CD4-positive, alpha-beta memory T cell (primary cell): ENCODE results near the gene MTHFSD. TPM values are rescaled to one million over a fixed set of nuclear protein-coding genes. Genes with fewer than 3 reads are reported as not detected.

ENCODE experiments used
- CTCF ChIA-PET: fragments of 350-600 bp; sonication (Branson Sonifier 250); formaldehyde crosslinking; loops from one replicate; lab custom pipeline; 2021; ENCODE audit warnings: inconsistent platforms; ENCODE audit not compliant: partially characterized antibody; lab: Charles Lee
- POLR2A ChIA-PET: fragments of 350-600 bp; sonication (Branson Sonifier 250); formaldehyde crosslinking; loops from one replicate; lab custom pipeline; 2021; ENCODE audit not compliant: partially characterized antibody; lab: Charles Lee
- DNase-seq, 5 donors: peaks; one replicate each; pipeline versions ENCODE4 v3.0.0 to v3.0.0-alpha.2; 2020 to 2022; ENCODE audit warnings: mixed read lengths in 1 of 5
- H3K27ac ChIP-seq: one replicate; pipeline ENCODE4 v1.7.0; 2013; ENCODE audit warnings: low read depth, low read length
- H3K27me3 ChIP-seq: 2 replicates; pipeline ENCODE4 v1.7.0; 2013; ENCODE audit warnings: mild to moderate bottlenecking, low read length, moderate library complexity; ENCODE audit not compliant: insufficient read depth
- H3K36me3 ChIP-seq: 2 replicates; pipeline ENCODE4 v1.7.0; 2013; ENCODE audit warnings: mild to moderate bottlenecking, low read length, moderate library complexity; ENCODE audit not compliant: insufficient read depth
- H3K4me1 ChIP-seq: 2 replicates; pipeline ENCODE4 v1.7.0; 2013; ENCODE audit warnings: mild to moderate bottlenecking, low read length, moderate library complexity; ENCODE audit not compliant: insufficient read depth
- H3K4me3 ChIP-seq, 2 donors: one replicate each; pipeline ENCODE4 v1.7.0; 2013; ENCODE audit warnings: low read length in 2 of 2, mild to moderate bottlenecking in 1 of 2
- H3K9me3 ChIP-seq, 2 donors: one replicate each; pipeline ENCODE4 v1.7.0; 2013; ENCODE audit warnings: low read length in 2 of 2, control low read depth in 1 of 2; ENCODE audit not compliant: control insufficient read depth in 1 of 2
- H3K27ac Mint-ChIP-seq, 7 donors: one replicate each; pipeline ENCODE4 v1.8.0; 2020 to 2021; ENCODE audit warnings: mixed read lengths in 7 of 7, mild to moderate bottlenecking in 6 of 7, inconsistent platforms in 3 of 7, moderate library complexity in 3 of 7
- H3K27me3 Mint-ChIP-seq, 2 donors: one replicate each; pipeline ENCODE4 v1.8.0; 2020 to 2021; ENCODE audit warnings: mixed read lengths in 2 of 2
- H3K36me3 Mint-ChIP-seq, 2 donors: one replicate each; pipeline ENCODE4 v1.8.0; 2020 to 2021; ENCODE audit warnings: mixed read lengths in 2 of 2, inconsistent platforms in 1 of 2, mild to moderate bottlenecking in 1 of 2
- H3K4me1 Mint-ChIP-seq, 4 donors: one replicate each; pipeline ENCODE4 v1.8.0; 2020 to 2021; ENCODE audit warnings: mixed read lengths in 4 of 4, mild to moderate bottlenecking in 1 of 4
- H3K4me3 Mint-ChIP-seq, 8 donors: one replicate each; pipeline ENCODE4 v1.8.0; 2020 to 2021; ENCODE audit warnings: mixed read lengths in 8 of 8, mild to moderate bottlenecking in 7 of 8, moderate library complexity in 6 of 8, inconsistent platforms in 3 of 8
- H3K9me3 Mint-ChIP-seq, 8 donors: one replicate each; pipeline ENCODE4 v1.8.0; 2020 to 2021; ENCODE audit warnings: mixed read lengths in 8 of 8, mild to moderate bottlenecking in 5 of 8, inconsistent platforms in 3 of 8, moderate library complexity in 1 of 8
- intact Hi-C: fragments of 100-400 bp; cut with micrococcal nuclease; formaldehyde crosslinking; loops from one replicate; pipeline ENCODE4 v1.15.1; 2023
- polyA plus RNA-seq, 2 donors: library from polyadenylated mRNA; unstranded; fragments of 300-500 nt; fragmentation: Illumina TruSeq; gene quantifications; one replicate each; pipeline ENCODE4 v1.2.3, GENCODE V29; 2021
- total RNA-seq, 2 experiments: library from RNA; stranded (reverse); gene quantifications; one replicate each; pipeline ENCODE4 v1.2.3, GENCODE V29; 2021

Gene MTHFSD
- total and polyA plus RNA-seq, 4 experiments from 2014 or later, result 12.5 to 41.6 (median 29.9) TPM

GRCh38 chr16:86498671-86499439, 56.2 kb downstream of the MTHFSD start:
- H3K27ac Mint-ChIP-seq, result no peak overlapping the region
- ChIA-PET CTCF (no interaction called here), POLR2A (no interaction called here)
- Histone ChIP-seq H3K4me1 (no peaks in the 10 kb centered on the region), H3K9me3 (no peaks in the 10 kb centered on the region), H3K4me3 (no peak overlapping the region), H3K36me3 (no peaks in the 10 kb centered on the region), H3K27me3 (peaks cover 34% of the 10 kb centered on the region), H3K27ac (no peak overlapping the region)
- intact Hi-C loops, result no loop called here
- H3K27me3 Mint-ChIP-seq, result peaks cover 55 to 64% of the 10 kb centered on the region in 2 donors
- H3K36me3 Mint-ChIP-seq, result no peaks in the 10 kb centered on the region
- H3K9me3 Mint-ChIP-seq, result peaks cover 0 to 2% (median 0%) of the 10 kb centered on the region in 8 donors
- peaks cover 0 to 2% (median 1%) of the 10 kb centered on the region in 4 donors for H3K4me1 Mint-ChIP-seq
- H3K4me3 Mint-ChIP-seq, result no peak overlapping the region
- peak in 1 of 5 donors; percentile 2 for DNase-seq

GRCh38 chr16:86498155-86498670, 56.8 kb downstream of the MTHFSD start:
- no peak overlapping the region for H3K4me3 Mint-ChIP-seq
- POLR2A ChIA-PET, result no interaction called here

DNA sequence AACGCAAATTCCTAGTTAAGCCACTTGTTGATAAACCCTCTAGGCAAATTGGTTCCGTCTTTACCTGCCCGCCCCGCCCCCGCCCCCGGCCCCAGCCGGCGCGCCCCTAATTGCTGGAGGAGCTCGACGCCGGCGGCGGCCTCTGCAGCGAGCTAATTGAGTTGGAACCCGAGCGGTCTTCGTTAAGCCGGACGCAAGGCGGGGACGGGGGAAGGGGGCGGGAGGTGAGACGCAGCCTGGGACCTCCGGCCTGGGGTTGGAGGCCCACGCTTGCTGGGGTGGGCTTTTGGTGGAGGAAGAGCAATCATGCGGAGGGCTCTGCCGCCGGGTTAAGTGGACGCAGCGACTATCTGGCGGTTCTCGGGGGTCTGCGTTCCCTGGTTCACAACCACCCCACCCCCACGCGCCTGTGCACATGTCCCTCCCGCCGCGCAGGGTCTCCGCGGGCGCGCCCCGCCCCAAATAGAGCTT, 57.4 kb downstream of the MTHFSD start:
- Mint-ChIP-seq H3K4me1 (peaks cover 0 to 5% (median 2%) of the 10 kb centered on the region in 4 donors), H3K4me3 (no peak overlapping the region), H3K9me3 (peaks cover 0 to 2% (median 0%) of the 10 kb centered on the region in 8 donors), H3K27ac (no peak overlapping the region), H3K27me3 (peaks cover 51 to 61% of the 10 kb centered on the region in 2 donors), H3K36me3 (no peaks in the 10 kb centered on the region)
- Histone ChIP-seq H3K27me3 (peaks cover 41% of the 10 kb centered on the region), H3K36me3 (no peaks in the 10 kb centered on the region), H3K9me3 (no peaks in the 10 kb centered on the region), H3K4me3 (no peak overlapping the region), H3K4me1 (no peaks in the 10 kb centered on the region), H3K27ac (no peak overlapping the region)
- CTCF ChIA-PET, result no interaction called here
- DNase-seq, result no peak
- intact Hi-C loops, result no loop called here
- POLR2A ChIA-PET, result no interaction called here

More at GRCh38 chr16:86498155-86498670, 56.8 kb downstream of the MTHFSD start:
- H3K27ac ChIP-seq, result no peak overlapping the region
- Mint-ChIP-seq H3K4me1 (peaks cover 0 to 5% (median 2%) of the 10 kb centered on the region in 4 donors), H3K36me3 (no peaks in the 10 kb centered on the region), H3K27ac (no peak overlapping the region), H3K9me3 (peaks cover 0 to 2% (median 0%) of the 10 kb centered on the region in 8 donors), H3K27me3 (peaks cover 55 to 65% of the 10 kb centered on the region in 2 donors)
- CTCF ChIA-PET, result no interaction called here
- H3K27me3 ChIP-seq, result peaks cover 39% of the 10 kb centered on the region
- H3K36me3 ChIP-seq, result no peaks in the 10 kb centered on the region
- H3K4me1 ChIP-seq, result no peaks in the 10 kb centered on the region
- intact Hi-C loops, result no loop called here
- peak in 1 of 5 donors; percentile 1 for DNase-seq
- H3K9me3 ChIP-seq, result no peaks in the 10 kb centered on the region
- no peak overlapping the region for H3K4me3 ChIP-seq

DNA sequence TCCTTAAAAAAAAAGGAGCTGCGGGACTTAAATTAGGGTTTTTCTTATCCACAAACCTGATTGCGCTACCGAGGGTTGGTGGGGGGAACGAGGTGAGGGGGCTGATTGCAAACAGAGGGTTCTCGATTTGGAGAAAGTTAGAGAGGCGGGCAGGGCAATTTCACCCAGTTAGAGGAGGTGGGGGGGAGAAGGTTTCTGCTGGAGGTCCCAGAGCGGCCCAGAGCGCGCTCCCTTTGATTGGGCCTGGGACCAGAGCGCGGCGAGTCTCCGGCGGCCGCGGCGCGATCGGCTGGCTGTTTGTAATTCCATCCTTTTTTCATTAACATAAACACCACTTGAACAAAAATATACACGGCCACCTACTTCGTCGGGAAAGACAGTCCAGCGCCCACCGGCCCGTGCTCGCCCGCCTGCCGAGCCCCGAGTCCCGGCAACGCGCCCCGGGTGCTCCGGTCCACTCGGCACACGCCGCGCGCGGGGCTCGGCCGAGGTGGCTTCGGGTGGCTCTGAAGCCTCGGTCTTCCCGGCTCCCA, 58.0 kb downstream of the MTHFSD start:
- no peak overlapping the region for H3K4me3 Mint-ChIP-seq
- peaks cover 37% of the 10 kb centered on the region for H3K27me3 ChIP-seq
- no peak overlapping the region for H3K27ac Mint-ChIP-seq

GRCh38 chr16:86496262-86496928, 58.6 kb downstream of the MTHFSD start:
- peaks cover 0 to 5% (median 0%) of the 10 kb centered on the region in 8 donors for H3K9me3 Mint-ChIP-seq
- POLR2A ChIA-PET, result no interaction called here
- Histone ChIP-seq H3K27ac (no peak overlapping the region), H3K4me3 (no peak overlapping the region), H3K27me3 (peaks cover 31% of the 10 kb centered on the region), H3K9me3 (no peaks in the 10 kb centered on the region), H3K4me1 (no peaks in the 10 kb centered on the region), H3K36me3 (no peaks in the 10 kb centered on the region)
- H3K27ac Mint-ChIP-seq, result no peak overlapping the region
- H3K27me3 Mint-ChIP-seq, result peaks cover 54 to 61% of the 10 kb centered on the region in 2 donors
- CTCF ChIA-PET, result no interaction called here
- H3K4me1 Mint-ChIP-seq, result peaks cover 0 to 5% (median 2%) of the 10 kb centered on the region in 4 donors
- no peak overlapping the region for H3K4me3 Mint-ChIP-seq
- no peaks in the 10 kb centered on the region for H3K36me3 Mint-ChIP-seq
- intact Hi-C loops, result no loop called here
- DNase-seq, result peak in 1 of 5 donors; percentile 5

More for the DNA sequence above, 58.0 kb downstream of the MTHFSD start:
- Mint-ChIP-seq H3K36me3 (no peaks in the 10 kb centered on the region), H3K4me1 (peaks cover 0 to 5% (median 2%) of the 10 kb centered on the region in 4 donors), H3K27me3 (peaks cover 51 to 61% of the 10 kb centered on the region in 2 donors), H3K9me3 (peaks cover 0 to 5% (median 0%) of the 10 kb centered on the region in 8 donors)
- no peak overlapping the region for H3K4me3 ChIP-seq
- H3K36me3 ChIP-seq, result no peaks in the 10 kb centered on the region
- no peak overlapping the region for H3K27ac ChIP-seq
- H3K4me1 ChIP-seq, result no peaks in the 10 kb centered on the region
- peak in 1 of 5 donors; percentile 11 for DNase-seq
- CTCF ChIA-PET, result no interaction called here
- intact Hi-C loops, result no loop called here
- no peaks in the 10 kb centered on the region for H3K9me3 ChIP-seq
- POLR2A ChIA-PET, result no interaction called here

GRCh38 chr16:86495756-86496261, 59.2 kb downstream of the MTHFSD start:
- Mint-ChIP-seq H3K4me1 (peaks cover 0 to 5% (median 2%) of the 10 kb centered on the region in 4 donors), H3K4me3 (no peak overlapping the region), H3K27me3 (peaks cover 56 to 61% of the 10 kb centered on the region in 2 donors), H3K27ac (no peak overlapping the region), H3K36me3 (no peaks in the 10 kb centered on the region), H3K9me3 (peaks cover 0 to 5% (median 0%) of the 10 kb centered on the region in 8 donors)
- Histone ChIP-seq H3K9me3 (no peaks in the 10 kb centered on the region), H3K4me1 (no peaks in the 10 kb centered on the region), H3K4me3 (no peak overlapping the region), H3K36me3 (no peaks in the 10 kb centered on the region), H3K27me3 (peaks cover 25% of the 10 kb centered on the region), H3K27ac (no peak overlapping the region)
- intact Hi-C loops, result no loop called here
- no peak for DNase-seq
- CTCF ChIA-PET, result no interaction called here
- POLR2A ChIA-PET, result no interaction called here

- Mint-ChIP-seq H3K27ac (no peak overlapping the region), H3K4me1 (peaks cover 0 to 5% (median 2%) of the 10 kb centered on the region in 4 donors), H3K4me3 (no peak overlapping the region), H3K9me3 (peaks cover 0 to 5% (median 0%) of the 10 kb centered on the region in 8 donors), H3K27me3 (peaks cover 56 to 61% of the 10 kb centered on the region in 2 donors), H3K36me3 (no peaks in the 10 kb centered on the region)
- CTCF ChIA-PET, result no interaction called here
- POLR2A ChIA-PET, result no interaction called here
- Histone ChIP-seq H3K27me3 (peaks cover 25% of the 10 kb centered on the region), H3K27ac (no peak overlapping the region), H3K4me1 (no peaks in the 10 kb centered on the region), H3K9me3 (no peaks in the 10 kb centered on the region), H3K36me3 (no peaks in the 10 kb centered on the region), H3K4me3 (no peak overlapping the region)
- no peak for DNase-seq
- intact Hi-C loops, result no loop called here
These were observed 59.7 kb downstream of the MTHFSD start for GRCh38 chr16:86495357-86495701.
